ENCODE data around the gene FBXO31. TPM values are rescaled to one million over a fixed set of nuclear protein-coding genes. Genes with fewer than 3 reads are reported as not detected.

Gene FBXO31
- total and polyA plus RNA-seq, 2 of the 8 experiments (the other 6 are each of a cell fraction or from before 2014, with no cell fraction given) = 8.3 to 21.6 TPM

DNA sequence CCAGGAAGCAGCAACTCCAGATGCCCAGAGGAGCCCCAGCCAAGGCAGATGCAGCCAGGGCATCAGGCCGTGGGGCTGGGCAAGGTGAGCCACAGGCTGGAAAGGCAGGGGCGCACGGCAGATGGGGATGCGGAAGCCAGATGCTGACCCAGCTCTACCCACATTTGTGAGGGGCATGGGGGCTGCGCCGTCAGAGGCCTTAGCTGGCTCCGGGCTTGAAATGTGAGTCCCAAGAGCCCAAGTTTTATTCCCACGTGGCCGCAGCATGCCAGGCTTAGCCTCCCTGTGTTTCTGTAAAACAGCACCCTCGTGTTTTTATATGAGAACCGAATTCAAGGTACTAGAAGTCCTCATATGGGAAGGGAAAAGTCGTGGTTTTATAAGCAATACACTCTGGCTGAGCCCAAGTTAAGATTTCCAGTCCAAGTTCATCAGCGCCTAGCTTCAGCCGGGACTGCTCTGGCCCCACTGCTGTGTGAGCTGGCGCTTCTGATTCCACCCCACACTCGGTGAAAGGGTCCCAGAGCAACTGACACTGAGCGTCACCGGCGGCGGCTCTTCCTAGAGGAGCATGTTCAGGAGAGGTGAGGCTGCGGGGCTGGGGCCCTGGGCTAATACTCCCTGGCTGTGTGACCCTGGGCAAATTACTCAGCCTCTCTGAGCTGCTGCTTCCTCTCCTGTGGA, 59.7 kb downstream of the FBXO31 start:
- no peaks in the 10 kb centered on the region; a peak in 1 of 8 replicates for H3K36me3 ChIP-seq (ENCODE audit: control insufficient read depth in 2 of 4, insufficient read depth in 4 of 4, low read length in 3 of 4)
- no peaks in the 10 kb centered on the region for H3K27me3 ChIP-seq (replicated peaks in 1 of 4; ENCODE audit: control insufficient read depth in 3 of 4, extremely low read depth in 1 of 4, insufficient read depth in 3 of 4, low read length in 3 of 4)
- H3K23ac ChIP-seq (ENCODE audit: insufficient read length) = no peak overlapping the region
- no peak overlapping the region for H4K91ac ChIP-seq (replicated peaks; ENCODE audit: insufficient read length, low read length)
- no peaks in the 10 kb centered on the region; the same call in 1 of the 2 replicates for H3K79me1 ChIP-seq (ENCODE audit: low read depth, low read length)
- peaks cover 4 to 5% of the 10 kb centered on the region in 2 experiments for H4K20me1 ChIP-seq (replicated peaks in 1 of 2; ENCODE audit: control insufficient read depth in 1 of 2, insufficient read depth in 2 of 2, low read length in 2 of 2)
- no peak overlapping the region for H3K9ac ChIP-seq (replicated peaks in 1 of 4; ENCODE audit: extremely low read depth in 1 of 4, low read depth in 3 of 4, low read length in 3 of 4)
- 90% methylated on average over 21 of the region's 21 CpGs; no CpG with 5 or more reads in 1 of the 2 experiments for WGBS, 2 experiments (ENCODE audit: extremely low coverage in 1 of 2, insufficient coverage in 1 of 2, insufficient read length in 1 of 2, insufficient replicate concordance in 2 of 2, low coverage in 1 of 2, low lambda C conversion rate in 2 of 2, missing lambda C conversion rate in 1 of 2)
- FAIRE-seq (no peak), DNase-seq (ENCODE audit: low read depth in 1 of 2, low spot score in 2 of 2) (no peak)
- no peak overlapping the region for H3K4me3 ChIP-seq (ENCODE audit: extremely low read depth in 1 of 4, insufficient read depth in 2 of 4, low read depth in 3 of 4, low read length in 4 of 4)
- H3K18ac ChIP-seq (ENCODE audit: extremely low read depth, low read length) = no peak overlapping the region
- no peak overlapping the region for H2BK120ac ChIP-seq (replicated peaks; ENCODE audit: low read depth, low read length)
- no peak overlapping the region for H2AFZ ChIP-seq (ENCODE audit: low read length)
- no peak overlapping the region for H2AK5ac ChIP-seq (ENCODE audit: low read depth, low read length)
- H2BK5ac ChIP-seq (ENCODE audit: low read depth, low read length) = no peak overlapping the region
- H3K9me3 ChIP-seq (ENCODE audit: insufficient read depth in 2 of 2, low read depth in 1 of 2, low read length in 1 of 2) = no peaks in the 10 kb centered on the region
- H3K79me2 ChIP-seq (ENCODE audit: control insufficient read depth in 1 of 2, insufficient read depth in 2 of 2, low read length in 2 of 2) = no peaks in the 10 kb centered on the region
- TF ChIP-seq PHF8 (conservative IDR thresholded peaks at IDR 0.05; ENCODE audit: low read depth, low read length) = no peak
- TF ChIP-seq TAF7 (optimal IDR thresholded peaks at IDR 0.05; ENCODE audit: borderline replicate concordance, low read depth, low read length) = no peak
- TF ChIP-seq RXRA (IDR thresholded peaks at IDR 0.05; ENCODE audit: insufficient read depth, low read depth, low read length) = no peak
- no peak overlapping the region for H3K4me2 ChIP-seq (ENCODE audit: insufficient read depth in 1 of 2, low read depth in 2 of 2, low read length in 2 of 2)
- H4K8ac ChIP-seq (ENCODE audit: extremely low read depth, insufficient read depth, low read length) = 0 out of 2 replicates have a peak overlapping the region, but pooled peaks have one; percentile 3
- H3K27ac ChIP-seq (ENCODE audit: low read depth, low read length) = no peak overlapping the region
- H3K4me1 ChIP-seq (replicated peaks in 1 of 4; ENCODE audit: control insufficient read depth in 3 of 4, insufficient read depth in 4 of 4, low read length in 3 of 4) = peaks cover 0 to 3% (median 0%) of the 10 kb centered on the region in 4 experiments; a peak in 2 of 7 replicates
- no peak overlapping the region for H2BK15ac ChIP-seq (ENCODE audit: low read length)
- no peak overlapping the region for H3K4ac ChIP-seq (replicated peaks; ENCODE audit: insufficient read length, low read depth, low read length)
- no peak overlapping the region for H4K5ac ChIP-seq (ENCODE audit: insufficient read length, low read depth, low read length)
- no peak overlapping the region for H3K14ac ChIP-seq (ENCODE audit: insufficient read length)
- H3K23me2 ChIP-seq (ENCODE audit: low read depth, low read length) = no peaks in the 10 kb centered on the region
- no peak overlapping the region for H2BK20ac ChIP-seq (ENCODE audit: low read length)
- ChIA-PET CTCF (ENCODE audit: partially characterized antibody) (interaction anchor here (0.6 to 2.8 kb wide), 10 partner anchors 9 to 1286 kb away, joined by 3 to 14 read pairs (median 3); partner anchors contain the start of gene FBXO31), POLR2A (ENCODE audit: partially characterized antibody) (interaction anchor here (0.9 to 1.5 kb wide), 4 partner anchors 8 to 70 kb away, joined by 3 read pairs; no protein-coding TSS in a partner anchor)
- no peak overlapping the region for H3K56ac ChIP-seq (replicated peaks; ENCODE audit: insufficient read length, low read depth, low read length)
- H2BK12ac ChIP-seq (ENCODE audit: low read depth, low read length) = 0 out of 2 replicates have a peak overlapping the region, but pooled peaks have one; percentile 50

Measured in H1 (cell line).